ENCODE measurements around the gene FSTL5. TPM values are rescaled to one million over a fixed set of nuclear protein-coding genes. Genes with fewer than 3 reads are reported as not detected.

Gene FSTL5
- total RNA-seq, 2 experiments from 2014 or later, result not detected

DNA sequence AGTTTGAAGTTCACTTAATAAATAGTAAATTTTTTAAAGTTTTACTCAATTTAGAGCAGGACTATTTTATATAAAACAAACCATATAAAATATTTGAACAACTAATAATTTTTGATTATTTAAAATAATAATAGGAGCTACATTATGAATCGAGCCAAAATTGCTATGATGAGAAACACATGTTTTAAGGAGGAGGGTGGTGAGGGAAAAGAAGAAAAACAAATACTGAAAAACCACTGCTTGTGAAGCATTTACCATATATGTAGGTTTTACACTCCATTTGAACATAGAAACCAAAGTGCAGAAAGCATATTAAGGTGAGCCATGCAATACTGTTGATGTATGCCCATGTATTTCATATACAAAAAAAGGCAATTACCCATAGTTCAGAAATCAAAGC lies 448.9 kb downstream of the FSTL5 start:
- H2AFZ ChIP-seq (ENCODE audit: low read length), result no peak overlapping the region
- H3K79me2 ChIP-seq (ENCODE audit: insufficient read depth, low read depth, low read length), result no peaks in the 10 kb centered on the region
- BruUV-seq (replicated peaks), result no TSS peak
- no peak overlapping the region for H3K4me3 ChIP-seq (ENCODE audit: low read depth, low read length, poor library complexity, severe bottlenecking)
- no peaks in the 10 kb centered on the region for H3K4me1 ChIP-seq (ENCODE audit: insufficient read depth, low read length, poor library complexity, severe bottlenecking)
- CTCF ChIA-PET (ENCODE audit: unreplicated experiment), result no interaction called here
- TF ChIP-seq EZH2phosphoT487 (IDR thresholded peaks at IDR 0.05; ENCODE audit: borderline replicate concordance, low read depth, low read length), result no peak
- TF ChIP-seq, protein P1, sequence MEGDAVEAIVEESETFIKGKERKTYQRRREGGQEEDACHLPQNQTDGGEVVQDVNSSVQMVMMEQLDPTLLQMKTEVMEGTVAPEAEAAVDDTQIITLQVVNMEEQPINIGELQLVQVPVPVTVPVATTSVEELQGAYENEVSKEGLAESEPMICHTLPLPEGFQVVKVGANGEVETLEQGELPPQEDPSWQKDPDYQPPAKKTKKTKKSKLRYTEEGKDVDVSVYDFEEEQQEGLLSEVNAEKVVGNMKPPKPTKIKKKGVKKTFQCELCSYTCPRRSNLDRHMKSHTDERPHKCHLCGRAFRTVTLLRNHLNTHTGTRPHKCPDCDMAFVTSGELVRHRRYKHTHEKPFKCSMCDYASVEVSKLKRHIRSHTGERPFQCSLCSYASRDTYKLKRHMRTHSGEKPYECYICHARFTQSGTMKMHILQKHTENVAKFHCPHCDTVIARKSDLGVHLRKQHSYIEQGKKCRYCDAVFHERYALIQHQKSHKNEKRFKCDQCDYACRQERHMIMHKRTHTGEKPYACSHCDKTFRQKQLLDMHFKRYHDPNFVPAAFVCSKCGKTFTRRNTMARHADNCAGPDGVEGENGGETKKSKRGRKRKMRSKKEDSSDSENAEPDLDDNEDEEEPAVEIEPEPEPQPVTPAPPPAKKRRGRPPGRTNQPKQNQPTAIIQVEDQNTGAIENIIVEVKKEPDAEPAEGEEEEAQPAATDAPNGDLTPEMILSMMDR (conservative IDR thresholded peaks at IDR 0.05; ENCODE audit: low read length), result no peak
- H3K36me3 ChIP-seq (ENCODE audit: insufficient read depth, low read length), result no peaks in the 10 kb centered on the region
- H3K27ac ChIP-seq (ENCODE audit: low read depth, low read length, poor library complexity, severe bottlenecking), result no peak overlapping the region
- no peak overlapping the region for H3K4me2 ChIP-seq (ENCODE audit: low read length)
- POLR2A ChIA-PET, result interaction anchor here (1.1 to 1.6 kb wide), 2 partner anchors 11 to 150 kb away, joined by 3 to 6 read pairs; no protein-coding TSS in a partner anchor
- no peaks in the 10 kb centered on the region for H4K20me1 ChIP-seq (ENCODE audit: insufficient read depth, low read length)
- DNase-seq (ENCODE audit: low spot score), result no peak
- H3K9me2 ChIP-seq (ENCODE audit: insufficient read depth, low read length), result no peaks in the 10 kb centered on the region
- H3K9me3 ChIP-seq (ENCODE audit: low read length), result no peaks in the 10 kb centered on the region
- intact Hi-C loops (cut with micrococcal nuclease; ENCODE audit: unreplicated experiment), result no loop called here

GRCh38 chr4:161714022-161714751 lies 449.6 kb downstream of the FSTL5 start:
- no peak overlapping the region for H2AFZ ChIP-seq (ENCODE audit: low read length)
- TF ChIP-seq, protein P1 (conservative IDR thresholded peaks at IDR 0.05; ENCODE audit: low read length), result no peak
- TF ChIP-seq EZH2phosphoT487 (IDR thresholded peaks at IDR 0.05; ENCODE audit: borderline replicate concordance, low read depth, low read length), result no peak
- CTCF ChIA-PET (ENCODE audit: unreplicated experiment), result no interaction called here

GRCh38 chr4:161704653-161705052 lies 459.1 kb downstream of the FSTL5 start:
- TF ChIP-seq EZH2phosphoT487 (IDR thresholded peaks at IDR 0.05; ENCODE audit: borderline replicate concordance, low read depth, low read length), result no peak
- TF ChIP-seq, protein P1 (conservative IDR thresholded peaks at IDR 0.05; ENCODE audit: low read length), result no peak
- Histone ChIP-seq H3K4me2 (ENCODE audit: low read length) (no peak overlapping the region), H3K27ac (ENCODE audit: low read depth, low read length, poor library complexity, severe bottlenecking) (no peak overlapping the region), H3K79me2 (ENCODE audit: insufficient read depth, low read depth, low read length) (no peaks in the 10 kb centered on the region), H3K36me3 (ENCODE audit: insufficient read depth, low read length) (no peaks in the 10 kb centered on the region), H3K9me3 (ENCODE audit: low read length) (no peaks in the 10 kb centered on the region), H2AFZ (ENCODE audit: low read length) (no peak overlapping the region), H4K20me1 (ENCODE audit: insufficient read depth, low read length) (no peaks in the 10 kb centered on the region), H3K4me3 (ENCODE audit: low read depth, low read length, poor library complexity, severe bottlenecking) (no peak overlapping the region), H3K4me1 (ENCODE audit: insufficient read depth, low read length, poor library complexity, severe bottlenecking) (no peaks in the 10 kb centered on the region), H3K9me2 (ENCODE audit: insufficient read depth, low read length) (no peaks in the 10 kb centered on the region)
- BruUV-seq (replicated peaks), result no TSS peak
- CTCF ChIA-PET (ENCODE audit: unreplicated experiment), result no interaction called here
- no peak for DNase-seq (ENCODE audit: low spot score)
- intact Hi-C loops (cut with micrococcal nuclease; ENCODE audit: unreplicated experiment), result no loop called here
- POLR2A ChIA-PET, result interaction anchor here (0.7 kb wide), 1 partner anchor 196 kb away, joined by 3 read pairs; no protein-coding TSS in a partner anchor

More at GRCh38 chr4:161714022-161714751, 449.6 kb downstream of the FSTL5 start:
- no peaks in the 10 kb centered on the region for H4K20me1 ChIP-seq (ENCODE audit: insufficient read depth, low read length)
- no peak overlapping the region for H3K4me2 ChIP-seq (ENCODE audit: low read length)
- H3K79me2 ChIP-seq (ENCODE audit: insufficient read depth, low read depth, low read length), result no peaks in the 10 kb centered on the region
- H3K4me1 ChIP-seq (ENCODE audit: insufficient read depth, low read length, poor library complexity, severe bottlenecking), result no peaks in the 10 kb centered on the region
- H3K9me2 ChIP-seq (ENCODE audit: insufficient read depth, low read length), result no peaks in the 10 kb centered on the region
- no peaks in the 10 kb centered on the region for H3K9me3 ChIP-seq (ENCODE audit: low read length)
- no peak for DNase-seq (ENCODE audit: low spot score)
- POLR2A ChIA-PET, result interaction anchor here (1.2 to 1.6 kb wide), 2 partner anchors 11 to 15 kb away, joined by 3 read pairs; no protein-coding TSS in a partner anchor
- H3K36me3 ChIP-seq (ENCODE audit: insufficient read depth, low read length), result no peaks in the 10 kb centered on the region
- BruUV-seq (replicated peaks), result no TSS peak
- no peak overlapping the region for H3K4me3 ChIP-seq (ENCODE audit: low read depth, low read length, poor library complexity, severe bottlenecking)
- no peak overlapping the region for H3K27ac ChIP-seq (ENCODE audit: low read depth, low read length, poor library complexity, severe bottlenecking)
- intact Hi-C loops (cut with micrococcal nuclease; ENCODE audit: unreplicated experiment), result no loop called here

All from OCI-LY7 (cell line).